ENCODE measurements around the gene CA12. TPM values are rescaled to one million over a fixed set of nuclear protein-coding genes. Genes with fewer than 3 reads are reported as not detected.

CA12 gene
- total and polyA plus RNA-seq, 2 of the 8 experiments (the other 6 are each of a cell fraction or from before 2014, with no cell fraction given) = 4.7 to 4.9 TPM

- no peak overlapping the region for H2BK12ac ChIP-seq (ENCODE audit: low read depth, low read length)
- CTCF ChIA-PET (ENCODE audit: partially characterized antibody) = interaction anchor here (0.7 to 1.4 kb wide), 2 partner anchors 69 to 242 kb away, joined by 3 to 4 read pairs; no protein-coding TSS in a partner anchor
- POLR2A ChIA-PET (ENCODE audit: partially characterized antibody) = interaction anchor here (0.8 kb wide), 1 partner anchor 9 kb away, joined by 3 read pairs; no protein-coding TSS in a partner anchor
- no peak overlapping the region for H4K8ac ChIP-seq (ENCODE audit: extremely low read depth, insufficient read depth, low read length)
- no peak for FAIRE-seq
- no peaks in the 10 kb centered on the region for H3K79me2 ChIP-seq (ENCODE audit: control insufficient read depth in 1 of 2, insufficient read depth in 2 of 2, low read length in 2 of 2)
- no peak overlapping the region for H2BK5ac ChIP-seq (ENCODE audit: low read depth, low read length)
- no peak overlapping the region for H3K9ac ChIP-seq (replicated peaks in 1 of 4; ENCODE audit: extremely low read depth in 1 of 4, low read depth in 3 of 4, low read length in 3 of 4)
- H3K4me1 ChIP-seq (replicated peaks in 1 of 4; ENCODE audit: control insufficient read depth in 3 of 4, insufficient read depth in 4 of 4, low read length in 3 of 4) = peaks cover 0 to 5% (median 2%) of the 10 kb centered on the region in 4 experiments; a peak in 4 of 7 replicates
- no peak overlapping the region for H4K91ac ChIP-seq (replicated peaks; ENCODE audit: insufficient read length, low read length)
- no peaks in the 10 kb centered on the region for H3K36me3 ChIP-seq (ENCODE audit: control insufficient read depth in 2 of 4, insufficient read depth in 4 of 4, low read length in 3 of 4)
- no peak overlapping the region for H3K23ac ChIP-seq (ENCODE audit: insufficient read length)
- H4K20me1 ChIP-seq (replicated peaks in 1 of 2; ENCODE audit: control insufficient read depth in 1 of 2, insufficient read depth in 2 of 2, low read length in 2 of 2) = no peaks in the 10 kb centered on the region
- H3K9me3 ChIP-seq (ENCODE audit: insufficient read depth in 2 of 2, low read depth in 1 of 2, low read length in 1 of 2) = no peaks in the 10 kb centered on the region
- H3K23me2 ChIP-seq (ENCODE audit: low read depth, low read length) = no peaks in the 10 kb centered on the region
- no peak overlapping the region for H3K27ac ChIP-seq (ENCODE audit: low read depth, low read length)
- no peak overlapping the region for H3K4ac ChIP-seq (replicated peaks; ENCODE audit: insufficient read length, low read depth, low read length)
- no peak overlapping the region for H2BK120ac ChIP-seq (replicated peaks; ENCODE audit: low read depth, low read length)
- 85% methylated on average over 3 of the region's 3 CpGs; no CpG with 5 or more reads in 1 of the 2 experiments for WGBS, 2 experiments (ENCODE audit: extremely low coverage in 1 of 2, insufficient coverage in 1 of 2, insufficient read length in 1 of 2, insufficient replicate concordance in 2 of 2, low coverage in 1 of 2, low lambda C conversion rate in 2 of 2, missing lambda C conversion rate in 1 of 2)
- no peak overlapping the region for H3K4me3 ChIP-seq (ENCODE audit: extremely low read depth in 1 of 4, insufficient read depth in 2 of 4, low read depth in 3 of 4, low read length in 4 of 4)
- no peak overlapping the region for H4K5ac ChIP-seq (ENCODE audit: insufficient read length, low read depth, low read length)
- H2BK15ac ChIP-seq (ENCODE audit: low read length) = no peak overlapping the region
- no peak overlapping the region for H3K18ac ChIP-seq (ENCODE audit: extremely low read depth, low read length)
- H3K56ac ChIP-seq (replicated peaks; ENCODE audit: insufficient read length, low read depth, low read length) = no peak overlapping the region
- H2BK20ac ChIP-seq (ENCODE audit: low read length) = no peak overlapping the region
- TF ChIP-seq E2F6 (IDR thresholded peaks at IDR 0.05) = no peak
- no peak for TF ChIP-seq CBX8 (IDR thresholded peaks at IDR 0.05; ENCODE audit: borderline replicate concordance, low read depth, low read length)
- TF ChIP-seq KDM1A (IDR thresholded peaks at IDR 0.05; ENCODE audit: borderline replicate concordance, low read length) = no peak
- no peak for TF ChIP-seq CHD2 (IDR thresholded peaks at IDR 0.05; ENCODE audit: low read length)
- TF ChIP-seq KDM5A (IDR thresholded peaks at IDR 0.05; ENCODE audit: low read length) = no peak
- no peak for TF ChIP-seq PHF8 (conservative IDR thresholded peaks at IDR 0.05; ENCODE audit: low read depth, low read length)
- TF ChIP-seq TEAD4 (IDR thresholded peaks at IDR 0.05; ENCODE audit: low read depth, low read length) = no peak
- no peak overlapping the region for H3K14ac ChIP-seq (ENCODE audit: insufficient read length)
- no peaks in the 10 kb centered on the region for H3K27me3 ChIP-seq (replicated peaks in 1 of 4; ENCODE audit: control insufficient read depth in 3 of 4, extremely low read depth in 1 of 4, insufficient read depth in 3 of 4, low read length in 3 of 4)
- H2AFZ ChIP-seq (ENCODE audit: low read length) = no peak overlapping the region
- H2AK5ac ChIP-seq (ENCODE audit: low read depth, low read length) = no peak overlapping the region
- H3K79me1 ChIP-seq (ENCODE audit: low read depth, low read length) = no peaks in the 10 kb centered on the region
- DNase-seq (ENCODE audit: low read depth in 1 of 2, low spot score in 2 of 2) = no peak
- no peak overlapping the region for H3K4me2 ChIP-seq (ENCODE audit: insufficient read depth in 1 of 2, low read depth in 2 of 2, low read length in 2 of 2)
Measured at GRCh38 chr15:63357731-63358130, 23.9 kb downstream of the CA12 start.
